GM12864 (cell line): ENCODE data around the gene KXD1.

Experiments used
- DNase-seq: peaks from one replicate; pipeline ENCODE4 v3.0.0-alpha.2; 2011; ENCODE audit warnings: low read depth
- H3K4me3 ChIP-seq: 2 replicates; pipeline ENCODE4 v1.5.1; 2011; ENCODE audit warnings: mild to moderate bottlenecking, low read depth, low read length, control low read depth
- CTCF ChIP-seq: IDR thresholded peaks from 2 replicates; pipeline ENCODE4 v1.5.1; 2011; ENCODE audit warnings: low read depth, mild to moderate bottlenecking, moderate library complexity, low read length, control low read depth, inconsistent platforms; ENCODE audit errors: missing control alignments

The KXD1 gene

GRCh38 chr19:18611327-18612050 is 53.8 kb downstream of the KXD1 start:
- DNase-seq = no peak
- H3K4me3 ChIP-seq = no peak overlapping the region
- TF ChIP-seq CTCF = no peak

- no peak for TF ChIP-seq CTCF
- no peak overlapping the region for H3K4me3 ChIP-seq
- no peak for DNase-seq
Measured at GRCh38 chr19:18612051-18612771, 54.5 kb downstream of the KXD1 start.

GRCh38 chr19:18612772-18613588 is 55.3 kb downstream of the KXD1 start, which contains the start of gene TMEM59L:
TMEM59L (plus strand) TSS chr19:18612870; CDS start chr19:18612959, 89 bp downstream.
- TF ChIP-seq CTCF = no peak
- DNase-seq = no peak
- no peak within 1 kb of the TSS for H3K4me3 ChIP-seq

- no peak overlapping the region for H3K4me3 ChIP-seq
- DNase-seq = no peak
- no peak for TF ChIP-seq CTCF
Measured at GRCh38 chr19:18613589-18614234, 56.0 kb downstream of the KXD1 start.

- no peak overlapping the region for H3K4me3 ChIP-seq
- no peak for TF ChIP-seq CTCF
- DNase-seq = no peak
Measured at GRCh38 chr19:18616023-18616422, 58.4 kb downstream of the KXD1 start.

GRCh38 chr19:18617562-18617961 is 59.9 kb downstream of the KXD1 start:
- H3K4me3 ChIP-seq = no peak overlapping the region
- no peak for DNase-seq
- no peak for TF ChIP-seq CTCF
